Testis (tissue), 2 donors: Measurements from ENCODE around the gene OR5F1.

Source experiments
- CTCF ChIP-seq, 3 experiments: fragments of 450-650 bp in 2 of 3; fragments of 200-600 bp in 1 of 3; sonication (generic) in 1 of 3; IDR thresholded peaks; one replicate each; pipeline ENCODE4 v1.5.1; 2016 to 2019; ENCODE audit warnings: antibody characterized with exemption in 3 of 3, mild to moderate bottlenecking in 2 of 3, moderate library complexity in 1 of 3
- POLR2A ChIP-seq: fragments of 450-650 bp; IDR thresholded peaks from one replicate; pipeline ENCODE4 v1.6.1; 2017; ENCODE audit warnings: antibody characterized with exemption, mild to moderate bottlenecking, moderate library complexity

- TF ChIP-seq CTCF (IDR thresholded peaks at IDR 0.05): no peak
- no peak for TF ChIP-seq POLR2A
Measured at GRCh38 chr11:56027354-56027753, 32.9 kb upstream of the OR5F1 start, which contains the start of gene OR5AS1.
